IPS-NIHi11 (cell line): ENCODE data around the gene APCDD1L.

ENCODE experiments used
- DNase-seq: peaks from one replicate; pipeline ENCODE4 v3.0.0; 2012; ENCODE audit warnings: mixed read lengths, low spot score

Gene APCDD1L

DNA sequence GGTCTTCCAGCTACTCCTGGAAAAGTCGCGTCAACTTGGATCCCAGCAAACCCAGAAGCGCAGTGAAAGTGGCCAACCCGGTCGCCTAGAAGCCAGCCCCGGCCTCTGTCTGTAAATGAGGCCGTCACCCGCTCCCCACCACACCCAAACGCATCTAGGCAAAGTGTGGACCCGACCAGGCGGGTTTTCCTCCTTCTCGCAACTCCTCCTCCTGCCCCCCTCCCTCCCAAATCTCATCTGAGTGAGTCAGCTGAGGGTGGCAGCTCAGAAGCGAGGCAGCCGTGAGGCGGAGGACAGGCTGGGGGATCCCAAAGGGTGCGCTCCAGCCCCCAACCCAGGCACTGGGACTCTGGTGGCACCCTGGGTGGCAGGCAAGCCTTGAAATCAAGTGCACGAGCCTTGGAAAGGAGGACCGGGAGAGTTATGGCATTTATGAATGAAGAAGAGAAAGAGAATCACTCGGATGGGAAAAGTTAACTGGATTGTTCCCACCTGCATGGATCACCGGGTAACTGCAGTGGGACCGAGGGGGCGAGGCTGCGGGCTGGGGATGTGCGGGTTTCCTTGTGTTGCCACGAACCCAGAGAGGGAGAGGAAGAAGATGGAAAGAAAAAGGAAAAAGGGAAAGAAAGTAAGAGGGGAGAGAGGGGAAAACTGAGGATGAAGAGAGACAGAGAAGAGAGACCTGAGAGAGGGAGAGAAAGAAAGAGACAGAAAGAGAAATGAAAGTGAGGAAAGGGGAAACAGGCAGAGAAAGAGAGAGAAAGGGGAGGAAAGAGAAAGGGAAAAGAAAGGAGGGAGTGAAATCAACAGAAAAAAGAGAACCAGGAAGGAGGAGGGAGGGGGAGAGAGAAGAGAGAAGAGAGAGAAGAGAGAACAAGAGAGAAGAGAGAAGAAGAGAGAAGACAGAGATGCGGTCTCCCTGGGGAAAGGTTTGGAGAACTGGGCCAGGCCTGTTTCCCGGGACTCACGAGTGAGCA is at the start of gene APCDD1L:
Gene APCDD1L (minus strand): TSS at position 167 of the 980 bp plus-strand sequence. CDS start 692 bp downstream, outside the sequence.
- DNase-seq, result peak; percentile 43

DNA sequence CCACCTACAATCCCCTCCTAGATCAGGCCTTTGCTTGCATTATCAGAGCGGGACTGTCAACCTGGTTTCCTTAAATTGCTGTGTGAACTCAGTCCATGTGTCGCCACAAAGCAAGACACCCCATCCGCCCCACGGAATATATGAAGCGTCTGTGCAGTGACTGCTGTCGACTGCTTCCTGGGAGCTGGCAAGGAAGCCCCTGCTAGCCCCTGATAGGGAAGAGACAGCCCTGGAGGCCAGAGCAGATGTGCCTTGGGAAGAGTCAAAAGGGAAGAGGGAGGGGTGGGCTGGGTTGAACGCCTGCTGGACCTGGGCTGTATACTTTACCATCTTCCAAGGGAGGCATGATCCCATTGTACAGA is 44.1 kb upstream of the APCDD1L start:
- no peak for DNase-seq

DNA sequence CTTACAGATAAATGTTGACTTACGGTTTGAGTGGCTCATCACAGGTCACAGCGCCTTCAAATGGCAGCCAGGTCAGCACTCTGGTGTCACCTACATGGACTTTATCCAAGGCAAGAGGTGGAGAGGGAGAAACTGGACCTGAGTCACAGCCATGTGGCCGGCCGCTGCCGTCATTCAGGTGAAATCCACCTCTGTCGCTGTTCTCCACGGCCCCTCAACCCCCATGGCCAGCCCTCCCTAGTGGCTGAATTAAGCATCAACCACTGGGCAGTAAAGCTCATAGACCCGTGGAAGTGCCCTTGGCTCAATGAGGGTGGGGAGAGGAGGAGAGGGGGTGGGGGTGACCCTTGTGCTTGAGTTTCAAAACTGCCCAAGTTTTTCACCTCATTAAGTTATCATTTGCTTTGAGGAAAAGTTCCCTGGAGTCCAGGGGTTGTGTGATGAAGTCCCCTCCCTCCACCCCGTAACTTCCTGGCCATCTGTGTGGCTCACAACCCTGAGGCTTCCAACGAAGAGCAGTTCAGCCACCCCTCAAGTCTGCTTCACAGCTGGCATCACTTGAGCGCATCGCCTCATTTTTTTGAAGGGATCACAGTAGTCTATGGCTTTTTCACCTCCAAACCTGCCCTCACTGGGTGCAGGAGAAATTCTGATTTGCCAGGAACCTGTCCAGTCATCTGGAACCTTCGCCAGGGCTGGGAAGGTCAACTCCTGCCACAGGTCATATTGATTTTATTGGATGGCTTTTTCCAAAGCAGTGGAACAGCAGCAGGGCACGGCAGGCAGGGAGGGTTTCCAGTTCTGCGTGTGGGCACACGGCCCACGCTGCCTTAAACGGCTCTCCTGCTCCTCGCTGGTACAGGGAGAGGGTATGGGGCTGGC is 43.5 kb upstream of the APCDD1L start:
- DNase-seq, result peak; percentile 60

DNA sequence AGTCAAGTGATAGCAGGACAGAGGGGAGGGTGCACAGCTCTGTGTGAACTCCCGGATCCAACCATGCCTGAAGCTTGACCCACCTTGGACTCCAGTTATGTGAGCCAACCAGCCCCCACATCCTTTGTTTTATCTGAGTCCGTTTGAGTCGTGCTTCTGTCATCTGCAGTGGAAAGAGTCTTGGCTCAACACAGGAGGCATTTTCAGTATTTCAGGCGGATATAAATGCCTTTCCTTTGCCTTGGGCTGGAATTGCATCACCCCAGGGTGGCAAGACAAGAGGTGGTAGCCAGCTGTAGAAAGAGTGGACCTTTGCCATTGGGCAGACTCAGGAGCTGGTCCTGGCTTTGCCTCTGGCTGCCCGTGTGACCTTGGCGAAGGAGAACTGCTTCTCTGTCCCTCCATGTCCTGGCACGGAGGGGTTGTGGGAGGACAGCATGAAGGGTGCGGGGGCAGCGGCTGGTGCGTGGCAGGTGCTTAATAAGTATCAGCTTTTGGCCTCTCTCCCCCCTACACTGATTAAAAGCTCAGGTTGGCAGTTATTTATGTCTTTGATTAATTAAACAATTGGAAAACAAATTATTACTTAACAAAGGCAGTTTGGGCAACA is 42.6 kb upstream of the APCDD1L start:
- DNase-seq, result no peak

DNA sequence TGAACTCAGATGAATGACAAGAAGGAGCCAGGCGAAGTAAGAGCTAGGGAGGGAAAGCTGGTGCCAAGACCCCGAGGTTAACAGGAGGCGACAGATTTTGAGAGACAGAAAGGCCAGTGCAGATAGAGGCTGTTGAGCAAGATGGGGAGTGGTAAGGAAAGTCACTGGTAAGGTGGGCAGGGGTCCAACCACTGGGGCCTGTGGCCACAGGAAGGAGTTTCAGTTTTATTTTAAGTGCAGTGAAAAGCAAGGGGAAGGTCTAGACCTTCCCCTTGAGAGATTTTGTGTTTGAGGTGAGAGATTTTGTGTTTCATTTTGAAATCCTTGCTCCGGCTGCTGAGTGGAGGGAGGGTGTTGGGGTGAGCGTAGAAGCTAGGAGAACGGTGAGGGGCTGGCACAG is 41.8 kb upstream of the APCDD1L start:
- DNase-seq, result no peak

DNA sequence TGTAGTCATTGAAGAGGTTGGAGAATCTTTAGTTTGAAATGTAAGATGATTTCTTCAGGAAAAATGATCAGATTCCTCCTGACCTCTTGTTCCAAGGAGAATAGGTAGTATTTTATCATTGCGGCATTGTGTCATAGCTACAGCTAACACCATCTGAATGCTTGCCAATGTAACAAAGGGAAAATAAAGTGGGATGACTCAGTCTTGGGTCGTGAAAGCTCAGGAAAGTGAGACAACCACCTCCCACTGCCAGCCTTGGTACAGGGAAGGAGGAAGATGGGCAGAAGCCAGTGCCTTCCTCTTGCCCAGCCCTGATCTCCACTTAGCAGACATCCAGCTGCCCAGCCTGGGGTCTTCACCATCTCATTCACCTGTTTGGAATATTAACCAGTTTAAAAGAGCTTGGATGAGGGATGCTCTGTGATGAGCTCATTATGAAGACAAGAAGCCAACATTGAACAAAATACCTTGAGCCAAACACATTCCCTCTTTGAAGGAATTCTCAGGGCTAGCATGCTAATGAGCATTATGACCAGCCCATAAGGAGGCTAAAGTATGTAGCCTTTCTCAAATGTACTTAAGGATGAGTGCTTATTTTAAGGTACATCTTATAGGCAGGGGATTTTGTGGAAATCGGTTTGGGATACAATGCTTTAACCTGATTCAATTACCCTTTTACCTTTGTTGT is 40.0 kb upstream of the APCDD1L start:
- no peak for DNase-seq

DNA sequence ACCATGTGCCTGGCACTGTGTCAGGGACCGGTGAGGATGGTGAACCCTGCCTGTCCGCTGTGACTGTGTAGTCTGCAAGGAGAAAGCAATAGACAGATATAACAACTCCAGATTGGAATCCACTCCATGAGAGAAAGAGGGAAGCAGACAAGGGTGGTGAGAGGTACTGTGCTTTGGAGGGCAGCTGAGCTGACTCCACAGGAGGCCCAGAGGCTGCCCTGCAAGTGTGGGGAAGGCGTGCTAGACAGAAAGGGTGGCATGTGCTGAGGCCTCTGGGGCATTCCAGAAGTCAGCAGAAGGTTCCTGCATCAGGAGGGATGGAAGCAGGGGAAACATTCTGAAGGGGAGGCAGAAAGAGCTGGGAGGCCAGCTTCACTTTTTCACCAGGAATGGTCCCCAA is 39.3 kb upstream of the APCDD1L start:
- DNase-seq, result no peak

DNA sequence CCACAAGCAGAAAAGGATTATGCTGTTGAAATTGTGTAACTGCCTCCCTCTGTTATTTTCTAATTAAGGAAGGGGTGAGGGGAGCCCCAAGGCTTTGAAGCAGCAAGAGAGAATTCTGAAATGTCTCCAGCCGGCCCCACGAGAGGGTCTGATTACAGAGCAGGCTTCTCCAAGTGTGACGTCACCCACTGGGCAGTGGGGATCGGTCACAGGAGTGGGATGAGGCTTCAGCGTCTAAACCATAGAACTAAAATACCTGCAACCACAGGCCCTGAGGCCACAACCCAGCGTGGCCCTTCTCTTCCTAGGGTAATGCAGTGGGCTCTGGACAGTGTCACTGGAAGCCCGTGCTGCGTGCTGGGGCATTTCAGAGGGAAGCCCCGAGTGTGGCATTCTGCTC is 38.6 kb upstream of the APCDD1L start:
- no peak for DNase-seq

DNA sequence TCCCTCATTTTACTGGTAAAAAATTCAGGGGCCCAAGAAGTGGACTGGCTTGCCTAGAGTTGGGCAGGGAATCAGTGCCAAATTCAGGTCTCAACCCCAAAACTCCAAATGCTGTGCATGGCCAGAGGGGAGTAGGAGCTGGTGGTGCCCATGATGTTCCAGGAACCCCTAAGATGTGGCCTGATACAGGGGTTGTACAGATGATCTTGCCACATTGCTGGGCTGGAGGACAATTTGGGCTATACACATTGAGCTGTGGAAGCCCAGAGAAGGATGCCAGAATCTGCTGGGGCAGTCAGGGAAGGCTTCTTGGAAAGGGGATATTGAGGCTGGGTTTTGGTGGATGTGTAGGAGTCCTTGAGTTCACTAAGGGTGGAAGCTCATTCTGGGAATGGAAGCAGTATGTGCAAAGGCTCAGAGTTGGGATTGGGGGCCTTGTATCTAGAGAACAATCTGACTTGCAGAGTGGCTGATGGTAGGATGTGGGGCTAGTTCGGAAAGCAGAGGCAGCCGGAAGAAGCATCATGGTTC is 38.0 kb upstream of the APCDD1L start:
- DNase-seq, result no peak

DNA sequence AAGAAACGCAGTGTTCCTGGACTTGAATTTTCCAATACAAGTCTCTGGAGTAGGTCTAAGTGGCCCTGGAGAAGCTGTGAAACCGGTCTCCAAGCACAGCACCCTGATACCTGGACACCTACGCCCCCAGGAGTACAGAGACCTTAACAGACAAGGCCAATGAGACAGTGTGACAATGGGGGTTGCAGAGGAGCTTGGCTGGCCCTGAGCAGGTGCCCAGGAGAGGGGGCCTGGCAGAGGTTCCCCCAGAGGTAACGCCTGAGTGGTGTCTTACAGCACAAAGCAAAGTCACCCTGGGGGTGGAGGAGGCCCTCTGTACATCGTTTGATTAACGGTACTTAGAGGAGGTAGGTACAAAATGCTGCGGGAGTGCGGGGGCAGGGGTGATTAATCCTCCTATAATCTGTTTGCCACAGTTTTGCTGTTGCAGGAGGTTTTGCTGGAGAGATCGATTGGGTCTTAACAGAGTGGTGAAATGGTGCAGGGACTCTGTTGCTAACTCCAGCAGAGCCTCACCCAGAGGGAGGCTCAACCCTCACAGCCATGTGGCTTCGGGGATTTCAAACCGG is 37.3 kb upstream of the APCDD1L start:
- DNase-seq, result no peak

DNA sequence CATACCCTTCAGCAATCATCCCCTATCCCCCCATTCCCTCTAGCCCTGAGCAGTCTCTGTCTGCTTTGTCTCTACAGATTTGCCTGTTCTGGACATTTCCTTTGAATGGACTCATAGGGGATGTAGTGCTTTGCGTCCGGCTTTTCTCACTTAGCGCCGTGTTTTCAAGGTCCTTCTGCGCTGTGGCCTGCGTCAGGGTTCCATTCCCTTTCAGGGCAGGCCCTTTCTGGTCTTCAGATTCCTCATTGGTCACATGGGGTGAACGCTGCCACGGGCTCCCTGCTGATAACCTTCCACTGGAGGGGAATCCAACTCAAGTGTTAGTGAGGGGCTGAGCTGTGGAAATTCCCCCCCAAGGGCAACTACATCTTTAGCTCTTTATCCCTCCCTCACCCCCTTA is 36.4 kb upstream of the APCDD1L start:
- DNase-seq, result no peak

DNA sequence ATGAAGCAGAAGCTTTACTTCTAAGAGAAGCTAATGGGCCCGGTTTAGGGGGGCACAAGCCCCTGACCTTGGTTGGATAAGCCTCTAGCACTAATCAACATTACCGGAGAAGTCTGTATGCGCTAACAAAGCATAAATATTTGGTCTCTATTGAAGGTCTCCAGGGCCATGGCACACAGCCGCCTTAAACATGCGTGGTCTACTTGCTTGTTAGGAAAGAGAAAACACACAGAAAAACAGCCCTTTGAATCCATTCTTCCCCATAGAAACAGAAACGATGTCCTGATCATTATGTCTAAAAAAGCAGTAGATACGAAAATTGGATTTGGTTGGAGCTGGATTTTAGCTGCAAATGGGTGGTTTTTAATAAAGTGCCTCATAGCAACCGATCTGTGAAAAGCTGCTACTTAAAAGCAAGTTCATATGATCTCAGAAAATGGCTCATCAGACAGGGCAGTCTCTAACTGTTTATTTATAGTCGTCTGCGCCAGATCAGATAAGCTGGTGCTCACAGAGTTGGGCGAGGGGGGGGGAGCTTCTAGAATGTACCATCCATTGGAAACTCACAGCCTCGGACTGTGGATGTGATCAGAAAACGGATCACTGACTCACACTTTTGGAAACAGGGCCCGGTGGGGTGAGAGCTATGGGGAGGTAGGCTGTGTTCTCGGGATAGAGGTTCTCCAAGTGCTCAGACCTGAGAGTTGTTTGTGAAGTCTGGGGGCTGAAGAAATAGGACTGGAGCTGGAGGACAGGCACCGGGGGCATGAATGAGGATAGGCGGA is 35.3 kb upstream of the APCDD1L start:
- no peak for DNase-seq

DNA sequence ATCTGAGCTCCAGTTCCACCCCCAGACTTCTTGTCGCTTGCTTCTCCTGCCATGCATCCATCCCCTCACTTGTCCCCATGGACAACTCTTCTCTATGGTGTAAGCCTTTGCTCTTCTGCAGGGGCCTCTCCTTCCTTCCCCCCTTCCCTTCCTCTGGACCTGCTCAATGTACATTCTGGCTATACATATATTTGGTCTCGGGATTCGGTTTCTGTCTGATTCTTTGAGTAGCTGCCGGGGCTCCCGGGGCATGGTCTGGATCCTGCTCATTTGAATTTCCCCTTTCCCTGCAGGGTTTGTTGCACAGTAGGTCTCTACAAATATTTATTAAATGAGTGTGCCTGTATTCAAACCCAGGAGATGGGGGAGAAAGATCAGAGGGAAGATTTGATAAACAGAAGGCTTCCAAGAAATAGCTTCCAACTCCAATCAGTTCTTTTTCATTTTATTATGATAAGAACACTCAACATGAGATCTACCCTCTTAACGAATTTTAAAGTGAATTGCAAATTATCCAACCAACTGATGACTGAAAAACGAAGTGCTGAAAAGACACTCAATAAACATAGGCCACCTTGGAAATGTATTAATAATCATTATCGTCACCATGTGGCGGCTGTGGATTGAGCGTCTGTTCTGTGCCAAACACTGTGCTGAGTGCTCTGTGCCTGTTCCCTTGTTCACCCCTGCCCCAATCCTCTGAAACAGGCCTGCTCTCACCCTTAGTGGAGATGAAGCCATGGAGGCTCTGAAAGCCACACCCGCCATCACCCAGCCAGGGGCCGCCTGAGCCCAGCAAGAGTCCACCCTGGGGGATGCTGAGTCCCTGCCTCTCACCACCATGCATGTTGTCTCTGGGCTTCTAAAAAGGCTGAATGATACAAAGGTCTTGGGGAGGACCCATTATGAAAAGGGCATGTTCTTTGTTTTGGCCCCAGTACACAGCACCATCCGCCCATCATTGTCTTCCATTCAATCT is 34.3 kb upstream of the APCDD1L start:
- no peak for DNase-seq

DNA sequence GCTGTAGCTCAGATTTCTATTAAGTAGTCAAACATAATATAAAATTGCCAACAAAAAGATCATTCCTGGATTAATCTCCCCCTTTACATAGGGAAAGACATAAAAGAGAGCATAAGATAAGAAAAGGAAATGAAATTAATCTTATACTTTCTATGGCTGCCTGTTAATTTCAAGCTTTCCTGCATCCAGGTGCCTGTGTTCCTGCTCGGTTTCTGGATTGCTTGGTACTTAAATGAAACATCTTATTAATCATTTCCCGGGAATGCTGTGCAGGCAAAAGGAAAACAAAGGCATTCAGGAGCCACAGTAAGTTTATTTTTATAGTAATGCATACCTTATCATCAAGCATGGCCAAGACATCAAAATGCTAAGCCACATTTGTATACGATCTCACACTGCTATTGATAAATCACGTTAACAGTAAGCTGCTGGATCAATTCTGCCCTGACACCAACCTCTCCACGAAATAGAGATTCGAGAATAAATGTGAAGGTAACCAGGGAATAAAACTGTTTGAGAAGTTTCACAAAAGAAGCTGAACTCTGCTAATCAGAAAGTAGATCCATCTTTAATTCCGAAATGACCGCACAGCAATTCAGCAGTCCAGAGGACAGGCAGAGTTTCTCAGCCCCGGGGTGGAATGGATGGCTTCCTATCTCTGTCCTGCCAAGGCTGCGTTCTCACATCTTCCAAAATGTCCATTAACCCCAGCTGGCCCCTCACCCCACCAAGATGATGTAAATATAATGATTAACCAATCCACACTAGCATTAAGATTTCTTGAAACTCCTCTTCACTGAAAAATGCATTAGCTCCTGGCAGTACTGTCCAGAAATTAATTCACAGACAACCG is 32.6 kb upstream of the APCDD1L start:
- DNase-seq, result no peak

DNA sequence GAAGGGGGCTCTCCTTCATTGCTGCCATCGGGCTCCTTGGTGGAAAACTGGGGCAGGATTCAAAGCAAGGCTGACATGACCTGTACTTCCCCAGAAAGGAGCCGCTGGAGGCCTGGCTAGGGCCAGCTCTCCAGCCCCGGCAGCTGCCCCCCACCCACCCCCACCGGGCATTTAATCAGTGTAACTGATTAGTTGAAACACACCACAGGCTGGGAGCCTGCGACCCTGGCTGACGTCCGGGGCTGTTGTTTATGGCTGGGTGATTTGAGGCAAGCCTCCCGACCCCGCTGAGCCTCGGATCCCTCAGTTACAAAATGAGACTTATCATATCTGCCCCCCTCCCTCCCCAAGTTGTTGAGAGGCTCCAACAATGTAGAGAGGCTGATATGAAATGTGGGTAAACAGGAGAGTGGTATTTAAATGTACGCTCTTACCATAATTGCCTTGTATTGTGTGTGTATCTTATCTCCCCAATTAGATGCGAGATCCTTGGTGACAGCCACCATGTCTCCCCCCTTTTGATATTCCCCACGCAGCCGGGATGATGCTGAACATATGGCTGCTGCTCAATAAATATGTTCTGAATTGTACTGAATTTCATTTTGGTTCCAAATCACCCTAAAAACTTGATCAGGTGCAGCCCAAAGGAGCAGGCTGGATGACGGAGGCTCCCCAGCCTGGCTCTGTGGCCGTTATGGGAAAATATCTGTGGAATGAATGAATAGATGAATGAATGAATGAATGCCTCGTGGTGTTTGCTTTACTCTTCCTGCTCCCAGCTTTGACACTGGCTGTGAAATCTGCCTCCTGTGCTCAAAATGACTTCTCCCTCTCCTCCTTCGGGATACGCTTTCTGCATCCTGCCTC is 31.8 kb upstream of the APCDD1L start:
- DNase-seq, result no peak

DNA sequence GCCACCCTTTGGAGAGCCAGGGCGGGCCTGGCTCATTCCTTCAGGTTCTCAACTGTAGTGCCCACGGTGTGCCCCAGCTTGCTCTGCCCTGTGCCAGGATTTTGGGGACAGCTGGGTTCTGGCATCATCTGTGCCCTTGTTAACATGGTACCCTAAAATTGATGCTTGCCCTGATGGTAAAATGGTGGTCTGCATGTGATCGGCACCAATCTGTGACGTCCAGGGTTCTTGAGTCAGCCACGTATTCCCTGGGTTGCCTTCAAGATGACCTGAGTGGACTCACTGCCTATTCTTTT is 31.2 kb upstream of the APCDD1L start:
- no peak for DNase-seq
